ENCODE measurements around the gene MMP8.
"Not testable (repeated sequence)": the region's sequence is repeated elsewhere in the genome, so short reads cannot be mapped to it uniquely, and the experiment has no call there.

MMP8 gene

GRCh38 chr11:102724904-102725500 lies at the start of gene MMP8:
Gene MMP8, minus strand, starts transcription at chr11:102724954. Its CDS starts 99 bp downstream, at chr11:102724855.
- DNase-seq: no peak

GRCh38 chr11:102773386-102773785 lies 48.6 kb upstream of the MMP8 start:
- no peak for DNase-seq

GRCh38 chr11:102771351-102771750 lies 46.6 kb upstream of the MMP8 start:
- DNase-seq: no peak

- no peak for DNase-seq
Measured at GRCh38 chr11:102770191-102770590, 45.4 kb upstream of the MMP8 start.

- no peak for DNase-seq
Measured at GRCh38 chr11:102767800-102768199, 43.0 kb upstream of the MMP8 start.

GRCh38 chr11:102763440-102763839 lies 38.7 kb upstream of the MMP8 start:
- no peak for DNase-seq

GRCh38 chr11:102762361-102762767 lies 37.6 kb upstream of the MMP8 start:
- DNase-seq: no peak

GRCh38 chr11:102761646-102762238 lies 37.0 kb upstream of the MMP8 start:
- DNase-seq: no peak

GRCh38 chr11:102760344-102761035 lies 35.7 kb upstream of the MMP8 start:
- DNase-seq: no peak

- DNase-seq: no peak
Measured at GRCh38 chr11:102757823-102758549, 33.2 kb upstream of the MMP8 start.

GRCh38 chr11:102753267-102753666 lies 28.5 kb upstream of the MMP8 start:
- DNase-seq: no peak

- no peak for DNase-seq
Measured at GRCh38 chr11:102751673-102752072, 26.9 kb upstream of the MMP8 start.

GRCh38 chr11:102749101-102749722 lies 24.5 kb upstream of the MMP8 start:
- no peak for DNase-seq

- not testable (repeated sequence) for DNase-seq
Measured at GRCh38 chr11:102746746-102747578, 22.2 kb upstream of the MMP8 start.

GRCh38 chr11:102734650-102735049 lies 9.9 kb upstream of the MMP8 start:
- DNase-seq: no peak

- peak in 1 of 14 donors; percentile 2 for DNase-seq
Measured at GRCh38 chr11:102733232-102733875, 8.6 kb upstream of the MMP8 start.

- peak in 1 of 14 donors; percentile 1 for DNase-seq
Measured at GRCh38 chr11:102730944-102731343, 6.2 kb upstream of the MMP8 start.

GRCh38 chr11:102729849-102730815 lies 5.4 kb upstream of the MMP8 start:
- DNase-seq: no peak

GRCh38 chr11:102727890-102728289 lies 3.1 kb upstream of the MMP8 start:
- no peak for DNase-seq

GRCh38 chr11:102722821-102723220 lies 1.9 kb downstream of the MMP8 start:
- no peak for DNase-seq
